NT2/D1 (cell line): ENCODE results near the gene USP12.

Source experiments
- SUZ12 ChIP-seq: IDR thresholded peaks from 2 replicates; pipeline ENCODE4 v1.6.1; 2011; ENCODE audit not compliant: insufficient read length, insufficient read depth; ENCODE audit errors: extremely low read depth
- ZNF274 ChIP-seq: IDR thresholded peaks from 2 replicates; pipeline ENCODE4 v1.6.1; 2011; ENCODE audit warnings: mild to moderate bottlenecking, low read depth, low read length

- TF ChIP-seq SUZ12: no peak
- TF ChIP-seq ZNF274: no peak
Measured at GRCh38 chr13:27120811-27121210, 50.8 kb downstream of the USP12 start.
